ENCODE results near the gene CPPED1. TPM values are rescaled to one million over a fixed set of nuclear protein-coding genes. Genes with fewer than 3 reads are reported as not detected.
A peak's percentile ranks its signal among the peaks of the same experiment; 100 is the strongest.

CPPED1 gene
- total RNA-seq, 1 donor from 2014 or later: 4.4 TPM

- H3K9me3 Mint-ChIP-seq: no peaks in the 10 kb centered on the region
- no peaks in the 10 kb centered on the region for H3K27me3 Mint-ChIP-seq
- DNase-seq: no peak
- intact Hi-C loops (cut with micrococcal nuclease): no loop called here
- no peak overlapping the region for H3K27ac Mint-ChIP-seq
- H3K4me3 Mint-ChIP-seq: no peak overlapping the region
- peaks cover 17% of the 10 kb centered on the region for H3K36me3 Mint-ChIP-seq (ENCODE audit: low read depth)
- H3K4me1 Mint-ChIP-seq: peaks cover 26% of the 10 kb centered on the region
Observed at GRCh38 chr16:12752159-12752558, 51.5 kb downstream of the CPPED1 start.

GRCh38 chr16:12750554-12750918 lies 53.2 kb downstream of the CPPED1 start:
- H3K36me3 Mint-ChIP-seq (ENCODE audit: low read depth): peaks cover 21% of the 10 kb centered on the region
- H3K27ac Mint-ChIP-seq: peak overlapping the region; percentile 87
- peaks cover 6% of the 10 kb centered on the region for H3K9me3 Mint-ChIP-seq
- intact Hi-C loops (cut with micrococcal nuclease): loop anchor here (1.0 to 2.0 kb wide), 4 partner anchors 53 to 670 kb away; partner anchors contain the start of gene CPPED1
- H3K4me1 Mint-ChIP-seq: peaks cover 26% of the 10 kb centered on the region
- peak overlapping the region; percentile 50 for H3K4me3 Mint-ChIP-seq
- peak; percentile 56 for DNase-seq
- no peaks in the 10 kb centered on the region for H3K27me3 Mint-ChIP-seq

- H3K4me3 Mint-ChIP-seq: no peak overlapping the region
- H3K9me3 Mint-ChIP-seq: peaks cover 19% of the 10 kb centered on the region
- no peak for DNase-seq
- intact Hi-C loops (cut with micrococcal nuclease): no loop called here
- H3K36me3 Mint-ChIP-seq (ENCODE audit: low read depth): peaks cover 32% of the 10 kb centered on the region
- H3K4me1 Mint-ChIP-seq: peaks cover 26% of the 10 kb centered on the region
- peak overlapping the region; percentile 87 for H3K27ac Mint-ChIP-seq
- H3K27me3 Mint-ChIP-seq: no peaks in the 10 kb centered on the region
Observed at GRCh38 chr16:12749076-12749475, 54.6 kb downstream of the CPPED1 start.

GRCh38 chr16:12747827-12748226 lies 55.9 kb downstream of the CPPED1 start:
- no peak overlapping the region for H3K27ac Mint-ChIP-seq
- DNase-seq: no peak
- peaks cover 26% of the 10 kb centered on the region for H3K4me1 Mint-ChIP-seq
- H3K27me3 Mint-ChIP-seq: no peaks in the 10 kb centered on the region
- H3K9me3 Mint-ChIP-seq: peaks cover 19% of the 10 kb centered on the region
- no peak overlapping the region for H3K4me3 Mint-ChIP-seq
- peaks cover 32% of the 10 kb centered on the region for H3K36me3 Mint-ChIP-seq (ENCODE audit: low read depth)
- intact Hi-C loops (cut with micrococcal nuclease): no loop called here

DNA sequence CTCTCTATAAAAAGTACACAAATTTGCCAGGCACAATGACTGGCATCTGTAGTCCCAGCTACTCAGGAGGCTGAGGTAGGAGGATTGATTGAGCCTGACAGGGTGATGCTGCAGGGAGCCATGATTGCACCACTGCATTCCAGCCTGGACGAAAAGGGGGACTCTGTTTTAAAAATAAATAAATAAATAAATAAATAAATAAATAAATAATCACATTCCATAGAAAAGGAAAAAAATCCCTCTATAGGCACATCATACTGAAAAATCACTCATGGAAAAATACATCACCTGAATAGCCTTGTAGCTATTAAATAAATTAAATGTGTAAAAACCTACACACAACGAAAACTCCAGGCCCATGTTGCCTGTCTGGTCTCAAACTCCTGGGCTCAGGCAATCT lies 56.4 kb downstream of the CPPED1 start:
- H3K4me3 Mint-ChIP-seq: no peak overlapping the region
- no peak overlapping the region for H3K27ac Mint-ChIP-seq
- H3K36me3 Mint-ChIP-seq (ENCODE audit: low read depth): peaks cover 32% of the 10 kb centered on the region
- no peaks in the 10 kb centered on the region for H3K27me3 Mint-ChIP-seq
- H3K4me1 Mint-ChIP-seq: peaks cover 25% of the 10 kb centered on the region
- intact Hi-C loops (cut with micrococcal nuclease): no loop called here
- H3K9me3 Mint-ChIP-seq: peaks cover 19% of the 10 kb centered on the region
- DNase-seq: no peak

GRCh38 chr16:12744860-12745259 lies 58.8 kb downstream of the CPPED1 start:
- H3K27me3 Mint-ChIP-seq: no peaks in the 10 kb centered on the region
- peaks cover 10% of the 10 kb centered on the region for H3K4me1 Mint-ChIP-seq
- H3K36me3 Mint-ChIP-seq (ENCODE audit: low read depth): peaks cover 37% of the 10 kb centered on the region
- H3K4me3 Mint-ChIP-seq: no peak overlapping the region
- no peak overlapping the region for H3K27ac Mint-ChIP-seq
- intact Hi-C loops (cut with micrococcal nuclease): no loop called here
- H3K9me3 Mint-ChIP-seq: peaks cover 20% of the 10 kb centered on the region
- DNase-seq: no peak

DNA sequence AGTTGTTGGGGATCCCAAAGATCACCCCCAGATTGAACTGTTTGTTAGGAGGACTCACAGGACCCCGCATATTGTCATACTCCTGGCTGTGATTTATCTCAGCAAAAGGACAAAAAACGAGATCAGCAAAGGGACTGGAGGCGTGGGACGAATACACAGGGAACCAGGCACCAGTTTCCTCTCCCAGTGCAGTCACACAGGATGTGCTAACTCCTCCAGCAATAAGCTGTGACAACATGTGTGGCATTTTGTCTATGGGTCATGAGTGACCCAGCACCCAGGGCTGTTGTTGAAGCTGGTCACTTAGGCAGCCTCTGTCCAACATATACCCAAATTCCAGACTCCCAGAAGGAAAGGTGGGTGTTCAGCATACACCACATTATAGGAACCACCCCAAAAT lies 60.9 kb downstream of the CPPED1 start:
- DNase-seq: no peak
- Mint-ChIP-seq H3K4me1 (no peaks in the 10 kb centered on the region), H3K9me3 (peaks cover 23% of the 10 kb centered on the region), H3K4me3 (no peak overlapping the region), H3K27me3 (no peaks in the 10 kb centered on the region), H3K36me3 (ENCODE audit: low read depth) (peaks cover 35% of the 10 kb centered on the region), H3K27ac (no peak overlapping the region)
- intact Hi-C loops (cut with micrococcal nuclease): no loop called here

DNA sequence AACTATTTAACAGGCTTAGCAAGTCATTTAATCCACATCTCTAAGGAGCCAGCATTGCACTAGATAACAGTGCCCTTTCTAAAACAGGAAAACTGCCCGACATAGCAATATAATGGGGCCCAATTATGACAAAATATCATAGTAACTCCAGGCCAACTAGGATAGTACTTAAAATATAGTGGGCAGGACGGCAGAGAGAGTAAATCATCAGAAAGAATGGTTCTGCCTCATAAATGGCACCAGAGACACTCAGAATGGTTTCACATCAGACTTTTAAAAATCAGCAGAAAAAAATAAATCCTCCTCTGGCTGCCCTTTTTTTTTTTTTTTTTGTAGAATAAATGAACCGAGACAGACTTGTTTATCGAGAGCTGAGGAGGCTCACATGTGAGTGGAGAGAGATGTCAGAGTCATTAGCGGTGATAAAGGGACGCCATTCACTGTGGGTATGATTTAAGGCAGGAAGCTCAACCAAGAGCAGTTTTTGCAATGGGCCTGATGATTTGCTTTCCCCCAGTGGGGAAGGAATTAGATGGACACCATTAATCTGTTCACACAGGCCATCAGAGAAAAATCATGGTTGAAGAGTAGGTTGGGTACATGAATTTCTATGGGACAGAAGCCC lies 62.6 kb downstream of the CPPED1 start:
- intact Hi-C loops (cut with micrococcal nuclease): no loop called here
- H3K36me3 Mint-ChIP-seq (ENCODE audit: low read depth): peaks cover 37% of the 10 kb centered on the region
- no peaks in the 10 kb centered on the region for H3K27me3 Mint-ChIP-seq
- no peak for DNase-seq
- H3K4me1 Mint-ChIP-seq: no peaks in the 10 kb centered on the region
- peaks cover 24% of the 10 kb centered on the region for H3K9me3 Mint-ChIP-seq
- no peak overlapping the region for H3K4me3 Mint-ChIP-seq
- no peak overlapping the region for H3K27ac Mint-ChIP-seq

GRCh38 chr16:12739738-12740137 lies 63.9 kb downstream of the CPPED1 start:
- H3K9me3 Mint-ChIP-seq: peaks cover 15% of the 10 kb centered on the region
- H3K4me1 Mint-ChIP-seq: no peaks in the 10 kb centered on the region
- intact Hi-C loops (cut with micrococcal nuclease): no loop called here
- H3K4me3 Mint-ChIP-seq: no peak overlapping the region
- peaks cover 30% of the 10 kb centered on the region for H3K36me3 Mint-ChIP-seq (ENCODE audit: low read depth)
- H3K27ac Mint-ChIP-seq: no peak overlapping the region
- no peaks in the 10 kb centered on the region for H3K27me3 Mint-ChIP-seq
- DNase-seq: no peak

- H3K36me3 Mint-ChIP-seq (ENCODE audit: low read depth): peaks cover 38% of the 10 kb centered on the region
- H3K4me3 Mint-ChIP-seq: no peak overlapping the region
- no peaks in the 10 kb centered on the region for H3K4me1 Mint-ChIP-seq
- intact Hi-C loops (cut with micrococcal nuclease): no loop called here
- no peak for DNase-seq
- H3K27me3 Mint-ChIP-seq: no peaks in the 10 kb centered on the region
- peaks cover 19% of the 10 kb centered on the region for H3K9me3 Mint-ChIP-seq
- no peak overlapping the region for H3K27ac Mint-ChIP-seq
Observed at GRCh38 chr16:12737563-12737962, 66.1 kb downstream of the CPPED1 start.

GRCh38 chr16:12735805-12736204 lies 67.9 kb downstream of the CPPED1 start:
- H3K27ac Mint-ChIP-seq: no peak overlapping the region
- H3K36me3 Mint-ChIP-seq (ENCODE audit: low read depth): peaks cover 36% of the 10 kb centered on the region
- intact Hi-C loops (cut with micrococcal nuclease): no loop called here
- no peaks in the 10 kb centered on the region for H3K27me3 Mint-ChIP-seq
- no peaks in the 10 kb centered on the region for H3K4me1 Mint-ChIP-seq
- peaks cover 25% of the 10 kb centered on the region for H3K9me3 Mint-ChIP-seq
- H3K4me3 Mint-ChIP-seq: no peak overlapping the region
- no peak for DNase-seq

DNA sequence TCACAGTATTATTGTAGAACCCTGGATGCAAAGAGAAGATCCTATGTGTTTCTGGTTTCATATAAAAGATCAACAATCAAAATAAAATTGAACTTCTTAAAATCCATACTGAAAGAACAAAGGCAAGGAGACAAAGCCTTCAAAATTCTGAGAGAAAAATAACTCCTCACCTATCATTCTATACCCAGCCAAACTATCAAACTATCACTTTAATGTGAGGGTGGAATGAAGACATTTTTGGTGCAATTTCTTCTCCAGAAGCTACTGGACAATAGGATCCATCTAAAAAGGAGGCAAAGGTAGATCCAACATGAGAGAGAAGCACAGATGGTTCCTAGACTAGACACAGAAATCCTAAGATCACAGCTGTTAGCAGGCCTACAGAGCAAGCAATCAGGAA lies 71.1 kb downstream of the CPPED1 start:
- Mint-ChIP-seq H3K4me1 (peaks cover 7% of the 10 kb centered on the region), H3K36me3 (ENCODE audit: low read depth) (peaks cover 27% of the 10 kb centered on the region), H3K4me3 (no peak overlapping the region), H3K27ac (no peak overlapping the region), H3K27me3 (no peaks in the 10 kb centered on the region), H3K9me3 (peaks cover 21% of the 10 kb centered on the region)
- intact Hi-C loops (cut with micrococcal nuclease): no loop called here
- no peak for DNase-seq

DNA sequence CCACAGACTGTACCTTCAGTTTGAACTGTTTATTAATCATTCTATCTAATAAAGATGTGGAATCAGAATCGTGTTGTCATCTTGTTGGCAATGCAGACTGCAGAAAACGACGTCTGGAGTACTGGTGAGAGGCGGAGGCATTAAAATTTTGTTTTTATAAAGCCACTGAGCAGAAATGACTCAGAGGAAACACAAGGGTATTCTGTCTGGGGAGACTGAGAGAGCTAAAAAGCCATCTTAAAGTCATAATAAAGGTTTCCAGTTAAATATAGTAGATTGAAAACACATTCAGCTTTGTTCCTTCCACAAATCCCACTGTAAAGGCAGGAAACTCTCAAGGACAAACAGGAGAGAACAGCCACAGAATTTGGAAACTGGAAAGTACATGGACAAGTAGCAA lies 74.2 kb downstream of the CPPED1 start:
- no peak overlapping the region for H3K4me3 Mint-ChIP-seq
- no peak overlapping the region for H3K27ac Mint-ChIP-seq
- intact Hi-C loops (cut with micrococcal nuclease): no loop called here
- peaks cover 16% of the 10 kb centered on the region for H3K36me3 Mint-ChIP-seq (ENCODE audit: low read depth)
- no peaks in the 10 kb centered on the region for H3K27me3 Mint-ChIP-seq
- peaks cover 12% of the 10 kb centered on the region for H3K9me3 Mint-ChIP-seq
- H3K4me1 Mint-ChIP-seq: peaks cover 7% of the 10 kb centered on the region
- no peak for DNase-seq

- Mint-ChIP-seq H3K36me3 (ENCODE audit: low read depth) (peaks cover 12% of the 10 kb centered on the region), H3K27me3 (no peaks in the 10 kb centered on the region), H3K4me1 (peaks cover 7% of the 10 kb centered on the region), H3K4me3 (no peak overlapping the region), H3K9me3 (peaks cover 11% of the 10 kb centered on the region), H3K27ac (no peak overlapping the region)
- intact Hi-C loops (cut with micrococcal nuclease): no loop called here
- no peak for DNase-seq
Observed at GRCh38 chr16:12728469-12728868, 75.2 kb downstream of the CPPED1 start.

GRCh38 chr16:12724226-12724625 lies 79.5 kb downstream of the CPPED1 start:
- DNase-seq: no peak
- H3K4me3 Mint-ChIP-seq: no peak overlapping the region
- H3K27me3 Mint-ChIP-seq: no peaks in the 10 kb centered on the region
- no peak overlapping the region for H3K27ac Mint-ChIP-seq
- peaks cover 2% of the 10 kb centered on the region for H3K36me3 Mint-ChIP-seq (ENCODE audit: low read depth)
- H3K9me3 Mint-ChIP-seq: no peaks in the 10 kb centered on the region
- intact Hi-C loops (cut with micrococcal nuclease): no loop called here
- peaks cover 4% of the 10 kb centered on the region for H3K4me1 Mint-ChIP-seq
